ENCODE measurements around the gene ABCA4.

DNA sequence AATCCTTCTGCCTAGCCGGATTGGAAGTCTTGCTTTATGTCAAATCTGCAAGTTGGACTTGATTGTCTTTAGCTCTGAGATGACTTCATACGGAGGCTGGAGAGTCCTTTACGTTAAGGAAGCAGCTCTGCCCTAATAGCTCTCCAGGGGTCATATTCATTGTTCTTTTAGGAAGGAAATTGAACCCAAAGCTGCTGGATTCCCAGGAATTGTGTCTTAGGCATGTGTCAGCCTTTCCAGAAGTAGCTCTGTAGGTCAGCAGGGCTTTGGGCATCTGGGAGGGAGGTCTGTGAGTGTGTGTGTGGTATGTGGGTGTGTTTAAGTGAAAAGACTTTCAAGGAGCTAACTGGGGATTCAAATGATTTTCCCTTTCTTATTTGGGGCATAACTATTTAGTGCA, 82.4 kb downstream of the ABCA4 start:
- TF ChIP-seq ARNTL (CRISPR knock-in tag; IDR thresholded peaks at IDR 0.05; ENCODE audit: borderline replicate concordance, low read depth) (no peak), CSDC2 (CRISPR knock-in tag; IDR thresholded peaks at IDR 0.05) (no peak), RARB (CRISPR knock-in tag; IDR thresholded peaks at IDR 0.05) (no peak), ZFP30 (CRISPR knock-in tag; IDR thresholded peaks at IDR 0.05) (no peak), OSR1 (CRISPR knock-in tag; IDR thresholded peaks at IDR 0.05) (no peak), BACH2 (CRISPR knock-in tag; IDR thresholded peaks at IDR 0.05; ENCODE audit: borderline replicate concordance) (no peak), ZFP3 (CRISPR knock-in tag; IDR thresholded peaks at IDR 0.05) (no peak), ZC3H10 (CRISPR knock-in tag; IDR thresholded peaks at IDR 0.05) (no peak)
- TF ChIP-seq, protein P1, sequence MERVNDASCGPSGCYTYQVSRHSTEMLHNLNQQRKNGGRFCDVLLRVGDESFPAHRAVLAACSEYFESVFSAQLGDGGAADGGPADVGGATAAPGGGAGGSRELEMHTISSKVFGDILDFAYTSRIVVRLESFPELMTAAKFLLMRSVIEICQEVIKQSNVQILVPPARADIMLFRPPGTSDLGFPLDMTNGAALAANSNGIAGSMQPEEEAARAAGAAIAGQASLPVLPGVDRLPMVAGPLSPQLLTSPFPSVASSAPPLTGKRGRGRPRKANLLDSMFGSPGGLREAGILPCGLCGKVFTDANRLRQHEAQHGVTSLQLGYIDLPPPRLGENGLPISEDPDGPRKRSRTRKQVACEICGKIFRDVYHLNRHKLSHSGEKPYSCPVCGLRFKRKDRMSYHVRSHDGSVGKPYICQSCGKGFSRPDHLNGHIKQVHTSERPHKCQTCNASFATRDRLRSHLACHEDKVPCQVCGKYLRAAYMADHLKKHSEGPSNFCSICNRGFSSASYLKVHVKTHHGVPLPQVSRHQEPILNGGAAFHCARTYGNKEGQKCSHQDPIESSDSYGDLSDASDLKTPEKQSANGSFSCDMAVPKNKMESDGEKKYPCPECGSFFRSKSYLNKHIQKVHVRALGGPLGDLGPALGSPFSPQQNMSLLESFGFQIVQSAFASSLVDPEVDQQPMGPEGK (CRISPR knock-in tag; IDR thresholded peaks at IDR 0.05; ENCODE audit: borderline replicate concordance): no peak
- TF ChIP-seq, protein P2, sequence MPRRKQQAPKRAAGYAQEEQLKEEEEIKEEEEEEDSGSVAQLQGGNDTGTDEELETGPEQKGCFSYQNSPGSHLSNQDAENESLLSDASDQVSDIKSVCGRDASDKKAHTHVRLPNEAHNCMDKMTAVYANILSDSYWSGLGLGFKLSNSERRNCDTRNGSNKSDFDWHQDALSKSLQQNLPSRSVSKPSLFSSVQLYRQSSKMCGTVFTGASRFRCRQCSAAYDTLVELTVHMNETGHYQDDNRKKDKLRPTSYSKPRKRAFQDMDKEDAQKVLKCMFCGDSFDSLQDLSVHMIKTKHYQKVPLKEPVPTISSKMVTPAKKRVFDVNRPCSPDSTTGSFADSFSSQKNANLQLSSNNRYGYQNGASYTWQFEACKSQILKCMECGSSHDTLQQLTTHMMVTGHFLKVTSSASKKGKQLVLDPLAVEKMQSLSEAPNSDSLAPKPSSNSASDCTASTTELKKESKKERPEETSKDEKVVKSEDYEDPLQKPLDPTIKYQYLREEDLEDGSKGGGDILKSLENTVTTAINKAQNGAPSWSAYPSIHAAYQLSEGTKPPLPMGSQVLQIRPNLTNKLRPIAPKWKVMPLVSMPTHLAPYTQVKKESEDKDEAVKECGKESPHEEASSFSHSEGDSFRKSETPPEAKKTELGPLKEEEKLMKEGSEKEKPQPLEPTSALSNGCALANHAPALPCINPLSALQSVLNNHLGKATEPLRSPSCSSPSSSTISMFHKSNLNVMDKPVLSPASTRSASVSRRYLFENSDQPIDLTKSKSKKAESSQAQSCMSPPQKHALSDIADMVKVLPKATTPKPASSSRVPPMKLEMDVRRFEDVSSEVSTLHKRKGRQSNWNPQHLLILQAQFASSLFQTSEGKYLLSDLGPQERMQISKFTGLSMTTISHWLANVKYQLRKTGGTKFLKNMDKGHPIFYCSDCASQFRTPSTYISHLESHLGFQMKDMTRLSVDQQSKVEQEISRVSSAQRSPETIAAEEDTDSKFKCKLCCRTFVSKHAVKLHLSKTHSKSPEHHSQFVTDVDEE (CRISPR knock-in tag; IDR thresholded peaks at IDR 0.05): no peak
- TF ChIP-seq, protein P3, sequence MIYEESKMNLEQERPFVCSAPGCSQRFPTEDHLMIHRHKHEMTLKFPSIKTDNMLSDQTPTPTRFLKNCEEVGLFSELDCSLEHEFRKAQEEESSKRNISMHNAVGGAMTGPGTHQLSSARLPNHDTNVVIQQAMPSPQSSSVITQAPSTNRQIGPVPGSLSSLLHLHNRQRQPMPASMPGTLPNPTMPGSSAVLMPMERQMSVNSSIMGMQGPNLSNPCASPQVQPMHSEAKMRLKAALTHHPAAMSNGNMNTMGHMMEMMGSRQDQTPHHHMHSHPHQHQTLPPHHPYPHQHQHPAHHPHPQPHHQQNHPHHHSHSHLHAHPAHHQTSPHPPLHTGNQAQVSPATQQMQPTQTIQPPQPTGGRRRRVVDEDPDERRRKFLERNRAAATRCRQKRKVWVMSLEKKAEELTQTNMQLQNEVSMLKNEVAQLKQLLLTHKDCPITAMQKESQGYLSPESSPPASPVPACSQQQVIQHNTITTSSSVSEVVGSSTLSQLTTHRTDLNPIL (CRISPR knock-in tag; IDR thresholded peaks at IDR 0.05; ENCODE audit: low read depth): no peak
- TF ChIP-seq, protein P4, sequence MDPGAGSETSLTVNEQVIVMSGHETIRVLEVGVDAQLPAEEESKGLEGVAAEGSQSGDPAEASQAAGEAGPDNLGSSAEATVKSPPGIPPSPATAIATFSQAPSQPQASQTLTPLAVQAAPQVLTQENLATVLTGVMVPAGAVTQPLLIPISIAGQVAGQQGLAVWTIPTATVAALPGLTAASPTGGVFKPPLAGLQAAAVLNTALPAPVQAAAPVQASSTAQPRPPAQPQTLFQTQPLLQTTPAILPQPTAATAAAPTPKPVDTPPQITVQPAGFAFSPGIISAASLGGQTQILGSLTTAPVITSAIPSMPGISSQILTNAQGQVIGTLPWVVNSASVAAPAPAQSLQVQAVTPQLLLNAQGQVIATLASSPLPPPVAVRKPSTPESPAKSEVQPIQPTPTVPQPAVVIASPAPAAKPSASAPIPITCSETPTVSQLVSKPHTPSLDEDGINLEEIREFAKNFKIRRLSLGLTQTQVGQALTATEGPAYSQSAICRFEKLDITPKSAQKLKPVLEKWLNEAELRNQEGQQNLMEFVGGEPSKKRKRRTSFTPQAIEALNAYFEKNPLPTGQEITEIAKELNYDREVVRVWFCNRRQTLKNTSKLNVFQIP (CRISPR knock-in tag; IDR thresholded peaks at IDR 0.05; ENCODE audit: borderline replicate concordance, low read depth): no peak

All from SK-N-SH treated with all-trans-retinoic acid at 6 μM for 48 hours (cell line).